Hindlimb muscle (tissue), 1 donor: ENCODE results near the gene HERC5. TPM values are rescaled to one million over a fixed set of nuclear protein-coding genes. Genes with fewer than 3 reads are reported as not detected.
A peak's percentile ranks its signal among the peaks of the same experiment; 100 is the strongest.
"Not testable (repeated sequence)": the region's sequence is repeated elsewhere in the genome, so short reads cannot be mapped to it uniquely, and the experiment has no call there.

ENCODE experiments used
- DNase-seq: peaks from one replicate; pipeline ENCODE4 v3.0.0-alpha.2; 2013
- polyA plus RNA-seq: library from polyadenylated mRNA; unstranded; fragments of 120-200 nt; gene quantifications from one replicate; pipeline ENCODE4 v1.2.1, GENCODE V29; 2013; ENCODE audit not compliant: insufficient read length

Gene HERC5
- polyA plus RNA-seq, 1 donor: 2.3 TPM

- not testable (repeated sequence) for DNase-seq
Measured at GRCh38 chr4:88448211-88448765, 8.6 kb upstream of the HERC5 start.

- DNase-seq: no peak
Measured at GRCh38 chr4:88448889-88449288, 8.0 kb upstream of the HERC5 start.

- DNase-seq: no peak
Measured at GRCh38 chr4:88449290-88449689, 7.6 kb upstream of the HERC5 start.

- DNase-seq: no peak
Measured at GRCh38 chr4:88451205-88451604, 5.7 kb upstream of the HERC5 start.

DNA sequence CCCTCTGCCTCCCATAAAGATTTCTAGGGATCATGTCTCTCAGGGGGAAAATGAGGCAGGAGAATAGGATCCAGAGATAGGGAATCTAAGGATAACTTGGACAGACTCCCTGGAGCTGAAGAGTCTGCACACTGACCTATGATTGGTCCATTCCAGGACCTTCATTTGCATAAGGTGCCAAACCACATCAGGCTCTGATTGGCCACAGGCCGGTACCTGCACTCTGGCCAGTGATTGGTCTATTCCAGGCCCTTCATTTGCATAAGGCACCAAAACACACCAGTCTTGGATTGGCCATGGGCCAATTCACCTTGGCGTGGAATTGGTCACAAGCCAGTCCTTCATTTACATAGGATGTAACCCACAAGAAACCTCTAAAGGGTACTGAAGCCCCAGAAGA, 4.0 kb upstream of the HERC5 start:
- no peak for DNase-seq

DNA sequence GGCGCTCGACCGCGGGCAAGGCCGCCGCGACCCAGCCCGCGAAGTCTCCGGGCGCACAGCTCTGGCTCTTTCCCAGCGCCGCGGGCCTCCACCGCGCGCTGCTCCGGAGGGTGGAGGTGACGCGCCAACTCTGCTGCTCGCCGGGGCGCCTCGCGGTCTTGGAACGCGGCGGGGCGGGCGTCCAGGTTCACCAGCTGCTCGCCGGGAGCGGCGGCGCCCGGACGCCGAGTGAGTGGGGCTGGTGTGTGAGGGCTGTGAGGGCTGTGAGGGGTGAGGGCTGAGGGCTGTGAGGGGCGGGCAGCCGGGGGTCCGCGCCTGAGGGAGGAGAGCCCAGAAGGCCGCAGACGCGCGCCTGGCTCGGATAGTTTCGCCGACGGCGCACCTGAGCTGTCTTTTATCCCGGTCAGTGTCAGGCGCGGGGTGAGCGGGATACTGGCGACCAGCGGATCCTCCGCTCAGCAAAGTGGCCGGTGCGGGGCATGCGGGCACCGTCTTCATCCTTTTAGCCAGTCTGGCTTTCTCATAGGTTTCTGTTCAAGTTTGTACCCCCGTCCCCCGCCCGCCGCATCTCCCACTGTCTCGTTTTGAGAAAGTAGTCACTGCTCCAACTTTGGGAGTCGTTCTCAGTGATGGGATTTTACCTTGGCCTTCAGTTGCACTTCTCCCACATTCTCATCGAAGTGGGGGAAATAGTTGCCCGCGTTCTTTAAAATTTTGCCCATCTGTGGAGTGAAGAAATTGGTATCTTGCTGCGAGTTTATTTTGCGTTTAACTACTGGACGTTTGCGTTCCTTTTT, 586 bp downstream of the HERC5 start:
- peak; percentile 26 for DNase-seq

DNA sequence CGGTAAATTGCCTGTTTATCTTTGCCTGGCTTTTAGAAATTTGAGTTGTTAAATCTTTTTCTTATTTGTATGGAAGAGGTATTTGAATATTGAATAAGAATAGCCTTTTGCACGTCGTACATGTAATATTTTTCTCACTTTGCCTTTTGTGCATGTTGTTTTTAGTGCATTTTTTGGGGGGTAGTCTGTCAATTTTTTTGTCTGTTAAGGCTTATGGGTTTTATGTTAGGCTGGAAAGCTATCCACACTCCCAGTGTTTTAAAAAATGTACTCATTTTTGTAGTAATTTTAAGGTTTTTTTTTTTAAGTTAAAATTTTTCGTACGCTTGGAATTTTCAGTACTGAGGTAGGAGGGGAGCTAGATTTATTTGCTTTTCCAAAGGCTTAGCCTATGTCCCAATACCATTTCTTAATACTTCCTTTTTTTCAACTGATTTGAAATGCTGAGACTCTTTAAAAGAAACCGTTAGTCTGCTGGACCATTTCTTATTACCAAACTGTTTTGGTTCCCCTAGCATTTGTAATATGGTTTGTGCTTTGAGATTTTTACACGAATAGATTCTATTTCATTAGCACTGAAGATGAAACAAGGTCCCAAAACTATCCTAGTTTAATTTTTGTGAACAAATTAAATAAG, 1.3 kb downstream of the HERC5 start:
- peak; percentile 4 for DNase-seq

GRCh38 chr4:88465653-88466192, 8.8 kb downstream of the HERC5 start:
- no peak for DNase-seq

- DNase-seq: no peak
Measured at GRCh38 chr4:88467392-88467791, 10.5 kb downstream of the HERC5 start.

GRCh38 chr4:88477229-88477860, 20.4 kb downstream of the HERC5 start:
- no peak for DNase-seq

DNA sequence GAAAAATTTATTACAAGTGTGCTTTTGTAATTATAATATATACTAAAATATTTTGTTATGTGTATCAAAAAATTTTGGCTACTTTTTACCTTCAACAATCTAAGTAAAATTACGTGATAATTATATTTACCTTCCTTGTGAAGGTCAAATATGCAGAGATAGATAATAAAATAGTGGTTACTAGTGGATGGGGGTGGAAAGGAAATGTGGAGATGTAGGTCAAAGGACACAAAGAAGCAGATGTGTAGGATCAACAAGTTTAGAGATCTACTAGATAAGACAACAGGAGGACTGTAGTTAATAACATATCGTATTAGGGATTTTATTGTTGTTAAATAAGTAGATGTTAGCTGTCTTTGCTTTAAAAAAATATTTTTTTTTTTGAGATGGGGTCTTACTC, 21.3 kb downstream of the HERC5 start:
- DNase-seq: no peak

DNA sequence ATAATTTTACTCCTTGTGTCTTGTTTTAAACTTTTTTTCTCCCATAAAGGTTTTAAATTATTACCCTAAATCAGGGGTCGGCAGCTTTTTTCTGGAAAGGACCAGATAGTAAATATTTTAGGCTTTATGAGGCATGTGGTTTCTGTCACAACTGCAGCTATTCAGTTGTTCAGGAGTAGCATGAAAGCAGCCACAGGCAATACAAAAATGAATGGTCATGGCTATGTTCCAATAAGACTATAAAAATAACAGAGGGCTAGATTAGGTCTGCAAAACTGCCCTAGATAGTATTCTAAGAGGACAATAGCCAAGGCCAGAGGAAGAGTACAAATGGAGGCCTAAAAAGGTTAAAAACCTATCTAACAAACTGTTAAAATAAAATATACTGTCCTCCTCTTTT, 24.6 kb downstream of the HERC5 start:
- DNase-seq: no peak

DNA sequence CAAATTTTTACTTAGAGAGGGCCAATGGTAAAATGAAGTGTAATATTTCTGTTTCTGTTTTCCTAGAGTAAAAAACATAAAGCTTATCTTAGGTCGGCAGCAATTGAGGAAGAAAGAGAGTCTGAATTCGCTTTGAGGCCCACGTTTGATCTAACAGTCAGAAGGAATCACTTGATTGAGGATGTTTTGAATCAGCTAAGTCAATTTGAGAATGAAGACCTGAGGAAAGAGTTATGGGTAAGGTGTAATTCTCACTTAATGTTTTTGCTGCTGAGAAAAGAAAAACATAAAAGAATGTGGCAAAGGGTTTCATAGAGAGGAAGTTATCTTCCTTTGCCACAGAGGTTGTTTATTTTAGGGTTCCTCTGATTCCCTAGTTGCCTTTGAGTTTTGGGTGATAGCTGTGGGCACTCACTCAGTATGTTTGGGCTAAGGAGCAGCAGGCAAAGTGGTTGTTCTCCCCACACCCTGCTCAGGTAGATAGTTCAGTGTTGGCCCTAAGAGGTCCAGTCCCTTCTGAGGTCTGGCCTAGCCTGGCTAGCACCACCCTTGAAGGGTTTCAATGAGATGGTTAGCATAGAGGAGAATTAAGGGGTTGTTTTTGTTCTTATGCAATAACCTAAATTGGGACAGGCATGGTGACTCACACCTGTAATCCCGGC, 32.3 kb downstream of the HERC5 start:
- DNase-seq: no peak

GRCh38 chr4:88497859-88498409, 41.0 kb downstream of the HERC5 start:
- DNase-seq: no peak

GRCh38 chr4:88503344-88503743, 46.4 kb downstream of the HERC5 start:
- DNase-seq: no peak

DNA sequence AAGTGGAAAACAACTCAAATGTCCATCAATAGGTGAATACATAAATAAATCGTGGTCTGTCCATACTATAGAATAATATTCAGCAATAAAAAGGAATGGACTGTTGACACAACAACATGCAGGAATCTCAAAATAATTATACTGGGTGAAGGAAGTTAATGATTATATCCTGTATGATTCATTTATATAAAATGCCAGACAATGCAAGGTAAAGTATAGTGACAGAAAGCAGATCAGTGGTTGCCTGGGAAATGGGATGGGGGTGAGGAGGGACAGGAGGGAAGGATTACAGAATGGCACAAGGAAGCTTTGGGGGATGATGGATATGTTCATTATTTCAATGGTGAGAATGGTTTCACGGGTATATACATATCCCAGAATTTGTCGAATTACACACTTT, 54.3 kb downstream of the HERC5 start:
- no peak for DNase-seq

DNA sequence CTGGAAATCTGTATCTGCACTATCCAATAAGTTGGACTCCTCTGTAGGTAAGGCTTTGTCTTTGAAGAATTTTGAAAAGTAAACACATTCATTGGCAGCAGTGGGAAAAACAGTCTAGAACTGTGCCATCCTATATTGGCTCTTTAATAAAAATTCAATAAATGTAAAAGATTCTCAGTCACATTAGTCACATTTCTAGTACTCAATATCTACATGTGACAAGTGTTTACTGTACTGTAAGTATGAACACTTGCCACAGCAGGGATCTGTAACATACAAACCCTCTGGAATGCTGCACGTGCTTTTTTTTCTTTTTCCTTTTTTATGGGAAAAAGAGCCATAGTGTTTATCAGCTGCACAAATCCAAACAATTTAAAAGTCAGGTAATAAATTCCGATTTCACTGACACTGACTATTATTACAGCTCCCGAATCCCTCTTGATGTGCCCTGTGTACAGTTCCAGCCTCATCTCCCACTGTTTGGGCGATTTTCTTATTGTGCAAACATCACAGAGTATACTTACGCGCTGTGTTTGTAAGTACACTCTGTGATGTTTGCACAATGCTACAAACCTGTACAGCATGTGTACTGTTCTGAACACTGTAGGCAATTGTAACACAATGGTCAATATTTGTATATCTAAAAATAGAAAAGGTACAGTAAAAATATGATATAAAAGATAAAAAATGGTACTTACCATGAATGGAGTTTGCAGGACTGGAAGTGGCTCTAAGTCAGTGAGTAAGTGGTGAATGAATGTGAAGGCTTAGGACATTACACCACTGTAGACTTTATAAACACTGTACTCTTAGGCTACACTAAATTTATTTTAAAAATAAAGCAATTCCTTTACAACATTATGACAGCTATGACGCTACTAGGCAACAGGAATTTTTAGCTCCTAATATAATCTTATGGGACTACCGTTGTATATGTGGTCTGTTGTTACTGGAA, 57.9 kb downstream of the HERC5 start:
- DNase-seq: no peak

- no peak for DNase-seq
Measured at GRCh38 chr4:88516746-88517145, 59.8 kb downstream of the HERC5 start.

DNA sequence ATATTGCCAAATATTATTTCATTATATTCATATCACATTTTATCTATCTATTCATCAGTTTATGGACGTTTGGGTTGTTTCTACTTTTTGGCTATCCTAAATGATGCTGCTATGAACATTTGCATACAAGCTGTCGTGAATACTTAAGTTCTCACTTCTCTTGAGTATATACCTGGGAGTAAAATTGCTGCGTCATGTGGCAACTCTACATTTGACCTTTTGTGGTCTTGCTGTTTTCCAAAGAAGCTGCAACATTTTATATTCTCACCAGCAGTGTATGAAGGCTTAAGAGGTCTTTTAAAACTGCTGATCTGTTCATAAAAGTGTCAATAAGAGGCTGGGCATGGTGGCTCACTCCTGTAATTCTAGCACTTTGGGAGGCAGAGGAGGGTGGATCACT, 60.9 kb downstream of the HERC5 start:
- no peak for DNase-seq

GRCh38 chr4:88518911-88519310, 62.0 kb downstream of the HERC5 start:
- no peak for DNase-seq

DNA sequence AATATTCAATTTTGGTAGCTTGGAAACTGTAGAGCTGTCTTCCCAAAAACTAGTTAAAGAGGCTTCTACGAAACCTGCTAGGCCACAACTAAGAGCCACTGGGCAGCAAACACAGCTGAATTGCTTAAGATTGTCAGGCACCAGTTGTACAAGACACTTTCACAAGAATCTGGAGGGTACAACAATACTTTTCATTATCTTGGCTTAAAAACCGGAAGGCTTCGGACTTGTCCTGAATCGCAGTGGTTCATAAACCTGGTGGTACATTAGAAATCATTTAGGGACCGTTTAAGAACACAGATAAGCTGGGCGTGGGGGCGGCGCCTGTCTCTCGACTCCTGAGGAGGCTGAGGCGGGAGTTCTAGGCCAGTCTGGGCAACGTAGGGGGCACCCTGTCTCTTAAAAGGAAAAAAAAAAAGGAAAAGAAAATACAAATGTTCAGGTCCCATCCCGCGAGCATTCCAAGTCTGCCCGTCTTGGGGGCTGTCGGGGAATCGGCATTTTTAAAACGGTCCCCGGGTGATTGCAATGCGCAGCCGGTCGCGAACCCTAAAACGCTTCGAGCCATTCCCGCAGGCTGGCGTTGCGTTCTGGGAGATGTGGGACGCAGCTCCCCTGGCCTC, 65.9 kb downstream of the HERC5 start:
- peak; percentile 29 for DNase-seq
